Left lung (tissue), 10 donors: Measurements from ENCODE around the gene CD52. TPM values are rescaled to one million over a fixed set of nuclear protein-coding genes. Genes with fewer than 3 reads are reported as not detected.

Experiments used
- ATAC-seq: fragments of 200-7000 bp; cut with Tn5 transposase; one replicate; pipeline ENCODE4 v1.9.1; 2020; ENCODE audit warnings: moderate library complexity
- DNase-seq, 4 donors: peaks; one replicate each; pipeline ENCODE4 v3.0.0-alpha.2; 2013 to 2020
- H3K27ac ChIP-seq, 2 donors: fragments of 200-600 bp; sonication (generic) in 1 of 2; one replicate each; pipeline versions ENCODE4 v1.5.0 to v1.8.0; 2020 to 2021
- H3K27me3 ChIP-seq, 2 donors: fragments of 200-600 bp; sonication (generic) in 1 of 2; one replicate each; pipeline versions ENCODE4 v1.5.0 to v1.8.0; 2020 to 2021
- H3K36me3 ChIP-seq, 2 donors: fragments of 200-600 bp; sonication (generic) in 1 of 2; one replicate each; pipeline versions ENCODE4 v1.5.0 to v1.8.0; 2020 to 2021
- H3K4me1 ChIP-seq, 2 donors: fragments of 200-600 bp; one replicate each; pipeline ENCODE4 v1.8.0; 2021
- H3K4me3 ChIP-seq, 2 donors: fragments of 200-600 bp; sonication (generic) in 1 of 2; one replicate each; pipeline versions ENCODE4 v1.5.0 to v1.8.0; 2020 to 2021; ENCODE audit warnings: mild to moderate bottlenecking in 1 of 2
- H3K9me3 ChIP-seq, 2 donors: fragments of 200-600 bp; sonication (generic) in 1 of 2; one replicate each; pipeline versions ENCODE4 v1.5.0 to v1.8.0; 2020 to 2021
- CTCF ChIP-seq, 2 donors: fragments of 200-600 bp; sonication (generic) in 1 of 2; IDR thresholded peaks; one replicate each; pipeline versions ENCODE4 v1.5.0 to v1.8.0; 2021; ENCODE audit warnings: antibody characterized with exemption in 2 of 2
- intact Hi-C, 2 donors: fragments of 100-400 bp; cut with DNase I; formaldehyde crosslinking; loops; one replicate each; pipeline versions ENCODE4 v1.11.2 to v1.14.2; 2022
- polyA plus RNA-seq, 6 donors: library from polyadenylated mRNA; unstranded; fragments of 120-200 nt; gene quantifications; one replicate each; pipeline ENCODE4 v1.2.1, GENCODE V29; 2013; ENCODE audit not compliant: insufficient read length in 6 of 6
- total RNA-seq, 2 donors: library from RNA; stranded (reverse); fragmentation: NEBNext Ultra II Directional; extraction: Animal tissue kit (Norgen Biotek cat#: 25700); gene quantifications; one replicate each; pipeline ENCODE4 v1.2.1, GENCODE V29; 2021
- donor health status: DM: no; HTN: yes; CAD: no.
- donor health status: DM: no; HTN: no; CAD: no.

The CD52 gene
- total and polyA plus RNA-seq, 8 donors: 2.6 to 170 (median 6.1) TPM

- Histone ChIP-seq H3K9me3 (no peaks in the 10 kb centered on the region), H3K27ac (peak overlapping the region; percentile 94 to 98), H3K4me3 (no peak overlapping the region), H3K4me1 (peaks cover 42 to 56% of the 10 kb centered on the region in 2 donors), H3K27me3 (no peaks in the 10 kb centered on the region), H3K36me3 (peaks cover 0 to 24% of the 10 kb centered on the region in 2 donors)
- intact Hi-C loops: no loop called here
- ATAC-seq (no peak), DNase-seq (peak in 2 of 4 donors; percentile 49 to 85)
- no peak for TF ChIP-seq CTCF (IDR thresholded peaks at IDR 0.05)
Measured at GRCh38 chr1:26274801-26275425, 42.8 kb upstream of the CD52 start.

DNA sequence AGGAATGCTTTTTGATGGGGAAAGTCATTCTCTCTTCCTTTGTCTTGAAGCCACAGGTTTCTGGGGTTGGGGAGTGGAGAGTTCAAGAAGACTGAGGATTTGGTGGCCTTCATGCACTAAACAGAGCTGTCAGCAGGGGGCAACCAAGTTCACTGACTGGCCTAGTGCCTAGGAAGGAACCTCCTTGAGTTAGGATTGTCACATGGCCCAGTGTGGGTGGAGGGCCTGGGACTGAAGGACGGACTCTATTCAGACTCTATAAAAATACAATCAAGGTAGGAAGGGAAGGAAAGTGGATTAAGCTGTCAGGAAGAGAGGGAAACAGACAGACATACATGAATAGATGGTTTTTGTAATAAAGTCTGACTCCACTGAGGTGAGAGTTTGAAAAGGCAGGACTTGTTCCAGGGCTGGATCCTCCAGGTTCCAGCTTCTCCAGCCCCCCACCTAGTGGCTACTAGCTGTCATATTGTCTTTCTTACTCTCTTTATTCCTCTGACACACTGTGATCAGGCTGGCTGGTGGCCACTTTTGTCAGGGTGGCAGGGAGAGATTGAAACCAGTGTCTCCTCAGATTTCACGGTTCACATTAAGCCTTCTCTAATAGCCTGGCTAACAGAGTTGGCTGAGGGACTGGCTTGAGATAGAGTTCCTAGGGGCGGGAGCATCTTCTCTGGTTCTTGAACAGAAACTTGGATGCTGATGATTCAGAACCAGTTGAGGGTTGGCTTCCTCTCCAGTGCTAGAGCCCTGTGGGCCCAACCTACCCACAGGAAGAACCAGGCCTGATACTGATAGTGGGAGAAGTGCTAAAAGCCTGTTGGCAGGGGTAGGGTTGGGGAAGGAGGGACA lies 42.0 kb upstream of the CD52 start:
- Histone ChIP-seq H3K36me3 (peaks cover 0 to 15% of the 10 kb centered on the region in 2 donors), H3K4me3 (no peak overlapping the region), H3K4me1 (peaks cover 42 to 60% of the 10 kb centered on the region in 2 donors), H3K27ac (peak overlapping the region; percentile 94 to 98), H3K9me3 (no peaks in the 10 kb centered on the region), H3K27me3 (no peaks in the 10 kb centered on the region)
- ATAC-seq (peak; percentile 72), DNase-seq (peak; percentile 68 to 87 (median 81))
- peak; percentile 64 to 85 for TF ChIP-seq CTCF (IDR thresholded peaks at IDR 0.05)
- intact Hi-C loops: no loop called here

DNA sequence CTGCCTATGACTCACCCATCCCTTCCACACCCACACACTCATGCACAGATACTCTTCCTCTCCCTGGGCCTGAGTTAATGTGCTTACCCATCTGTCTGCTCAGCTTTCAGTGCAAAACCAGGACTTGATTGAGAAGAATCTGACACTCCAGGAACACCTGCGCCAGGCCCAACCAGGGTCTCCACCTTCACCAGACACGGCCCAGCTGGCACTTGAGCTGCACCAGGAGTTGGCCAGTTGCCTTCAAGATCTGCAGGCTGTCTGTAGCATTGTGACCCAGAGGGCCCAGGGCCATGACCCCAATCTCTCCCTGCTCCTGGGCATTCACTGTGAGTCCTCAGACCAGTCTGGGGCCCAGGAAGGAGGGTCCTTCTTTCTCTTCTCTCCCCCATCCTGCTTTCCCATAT lies 41.3 kb upstream of the CD52 start:
- intact Hi-C loops: no loop called here

DNA sequence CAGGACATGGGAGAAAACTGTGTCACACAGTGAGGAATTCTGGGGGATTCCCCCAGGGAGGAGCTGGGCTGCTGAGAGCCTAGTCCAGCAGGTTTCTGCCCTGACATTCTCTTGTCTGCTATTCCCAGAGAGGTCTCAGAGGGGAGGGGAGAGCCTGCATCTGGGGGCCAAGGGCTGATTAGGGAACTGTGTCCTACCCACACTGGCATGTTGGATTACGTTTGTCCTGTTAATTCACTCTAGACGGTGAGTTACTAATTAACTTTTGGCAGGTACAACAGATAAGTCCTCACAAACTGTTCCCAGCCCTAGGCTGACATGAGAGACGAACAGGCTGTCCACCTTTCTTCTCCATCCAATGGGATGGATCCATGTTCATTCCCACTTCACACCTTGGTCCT lies 40.5 kb upstream of the CD52 start:
- no peak for ATAC-seq
- H3K27me3 ChIP-seq: no peaks in the 10 kb centered on the region

More for the DNA sequence above, 41.3 kb upstream of the CD52 start:
- Histone ChIP-seq H3K9me3 (no peaks in the 10 kb centered on the region), H3K4me1 (peaks cover 49 to 66% of the 10 kb centered on the region in 2 donors), H3K27ac (peak overlapping the region; percentile 94 to 98), H3K4me3 (no peak overlapping the region), H3K27me3 (no peaks in the 10 kb centered on the region), H3K36me3 (peaks cover 0 to 15% of the 10 kb centered on the region in 2 donors)
- no peak for TF ChIP-seq CTCF (IDR thresholded peaks at IDR 0.05)
- DNase-seq (peak in 1 of 4 donors; percentile 82), ATAC-seq (no peak)

More for the DNA sequence above, 40.5 kb upstream of the CD52 start:
- peaks cover 50 to 75% of the 10 kb centered on the region in 2 donors for H3K4me1 ChIP-seq
- H3K27ac ChIP-seq: peak overlapping the region; percentile 94 to 98
- H3K9me3 ChIP-seq: no peaks in the 10 kb centered on the region
- intact Hi-C loops: no loop called here
- DNase-seq: peak in 1 of 4 donors; percentile 43
- no peak for TF ChIP-seq CTCF (IDR thresholded peaks at IDR 0.05)
- H3K4me3 ChIP-seq: no peak overlapping the region
- H3K36me3 ChIP-seq: peaks cover 0 to 15% of the 10 kb centered on the region in 2 donors
